Sigmoid colon (tissue), 7 donors: ENCODE results near the gene ARHGAP42. TPM values are rescaled to one million over a fixed set of nuclear protein-coding genes. Genes with fewer than 3 reads are reported as not detected.

ENCODE experiments used
- DNase-seq: peaks from one replicate; pipeline ENCODE4 v3.0.0-alpha.2; 2019
- H3K27ac ChIP-seq, 4 donors: fragments of 200-600 bp; sonication (generic); one replicate each; pipeline ENCODE4 v1.5.1; 2016 to 2019; ENCODE audit warnings: mild to moderate bottlenecking in 1 of 4
- H3K27me3 ChIP-seq, 3 donors: fragments of 200-600 bp; sonication (generic); one replicate each; pipeline ENCODE4 v1.5.1; 2019; ENCODE audit warnings: mild to moderate bottlenecking in 1 of 3
- H3K36me3 ChIP-seq, 4 donors: fragments of 200-600 bp; sonication (generic); one replicate each; pipeline ENCODE4 v1.5.1; 2016 to 2019
- H3K4me1 ChIP-seq, 4 donors: fragments of 200-600 bp; sonication (generic); one replicate each; pipeline ENCODE4 v1.5.1; 2017 to 2019
- H3K4me3 ChIP-seq, 4 donors: fragments of 200-600 bp; sonication (generic); one replicate each; pipeline ENCODE4 v1.5.1; 2017 to 2019; ENCODE audit warnings: mild to moderate bottlenecking in 2 of 4, moderate library complexity in 1 of 4
- H3K9me3 ChIP-seq, 4 donors: fragments of 200-600 bp in 3 of 4; sonication (generic) in 3 of 4; one replicate each; pipeline versions ENCODE4 v1.5.1 to v1.6.1; 2013 to 2019
- EP300 ChIP-seq, 4 donors: sonication (generic); formaldehyde crosslinking; IDR thresholded peaks; one replicate each; pipeline ENCODE4 v1.6.1; 2017; ENCODE audit warnings: antibody characterized with exemption in 4 of 4
- POLR2A ChIP-seq, 2 donors: fragments of 450-650 bp; IDR thresholded peaks; one replicate each; pipeline ENCODE4 v1.6.1; 2016; ENCODE audit warnings: antibody characterized with exemption in 2 of 2, mild to moderate bottlenecking in 2 of 2, moderate library complexity in 2 of 2
- POLR2AphosphoS5 ChIP-seq, 4 donors: sonication (generic); formaldehyde crosslinking; IDR thresholded peaks; one replicate each; pipeline ENCODE4 v1.6.1; 2017; ENCODE audit warnings: antibody characterized with exemption in 4 of 4
- WGBS, 2 donors: extraction: QIAGEN DNeasy Blood & Tissue Kit; methylation state at CpG; one replicate each; pipeline ENCODE4 v1.1.7; 2013; 5-methylcytosine and 5-hydroxymethylcytosine counted together
- intact Hi-C: fragments of 100-400 bp; cut with DNase I; formaldehyde crosslinking; loops from one replicate; pipeline ENCODE4 v1.15.1; 2023
- polyA plus RNA-seq, 3 donors: library from polyadenylated mRNA; stranded (reverse); fragments of 200-250 nt; gene quantifications; one replicate each; pipeline ENCODE4 v1.2.3, GENCODE V29; 2013
- total RNA-seq, 4 donors: library from RNA; depleted of rRNA; stranded (reverse); fragments of >200 nt; gene quantifications; one replicate each; pipeline ENCODE4 v1.1.0, GENCODE V29; 2016
- TF ChIP-seq, protein P1 (sequence below), 4 experiments: fragments of 450-650 bp in 3 of 4; fragments of 200-600 bp in 1 of 4; IDR thresholded peaks; one replicate each; pipeline ENCODE4 v1.5.1; 2016 to 2019; ENCODE audit warnings: antibody characterized with exemption in 4 of 4, mild to moderate bottlenecking in 3 of 4, moderate library complexity in 2 of 4
- donor health status: healthy with polysubstance abuse.
- donor health status: Bipolar disorder and iron deficiency.
- donor health status: healthy.

Gene ARHGAP42
- total and polyA plus RNA-seq, 7 donors = 4.2 to 16.9 (median 6.4) TPM

DNA sequence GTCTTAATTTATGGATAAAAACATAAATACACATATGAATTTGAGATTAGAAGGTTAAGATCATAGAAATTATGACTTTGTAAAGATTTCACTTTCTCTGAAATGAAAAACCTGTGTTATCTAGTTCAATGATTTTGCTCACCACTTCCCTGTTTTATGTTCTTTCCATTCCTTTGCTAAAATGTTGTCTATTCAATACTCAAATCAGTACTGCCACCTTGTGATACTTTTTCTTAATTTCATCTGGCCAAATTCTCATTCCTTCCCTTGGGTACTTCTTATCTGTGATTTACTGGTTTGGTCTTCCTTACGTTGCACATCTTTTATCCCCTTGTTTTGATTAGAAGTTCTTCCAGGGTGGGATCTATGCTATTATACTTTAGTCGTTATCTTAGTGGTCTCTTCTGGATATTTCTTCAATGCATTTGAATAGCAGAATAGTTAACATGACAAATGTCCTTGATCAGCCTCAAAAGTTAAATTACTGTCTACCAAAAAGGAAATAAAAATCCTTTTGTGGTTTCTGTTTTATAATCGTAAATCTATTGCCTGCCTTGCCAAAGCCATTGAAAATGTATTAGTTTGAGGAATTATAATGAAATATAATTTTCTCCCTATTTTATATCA, 245.5 kb downstream of the ARHGAP42 start:
- no peaks in the 10 kb centered on the region for H3K36me3 ChIP-seq
- H3K27me3 ChIP-seq = no peaks in the 10 kb centered on the region
- no peak overlapping the region for H3K27ac ChIP-seq
- intact Hi-C loops = loop anchor here (5.0 kb wide), 1 partner anchor 245 kb away; the partner anchor contains the start of gene ARHGAP42
- no peak for DNase-seq
- no peak overlapping the region for H3K4me3 ChIP-seq
- TF ChIP-seq, protein P1, sequence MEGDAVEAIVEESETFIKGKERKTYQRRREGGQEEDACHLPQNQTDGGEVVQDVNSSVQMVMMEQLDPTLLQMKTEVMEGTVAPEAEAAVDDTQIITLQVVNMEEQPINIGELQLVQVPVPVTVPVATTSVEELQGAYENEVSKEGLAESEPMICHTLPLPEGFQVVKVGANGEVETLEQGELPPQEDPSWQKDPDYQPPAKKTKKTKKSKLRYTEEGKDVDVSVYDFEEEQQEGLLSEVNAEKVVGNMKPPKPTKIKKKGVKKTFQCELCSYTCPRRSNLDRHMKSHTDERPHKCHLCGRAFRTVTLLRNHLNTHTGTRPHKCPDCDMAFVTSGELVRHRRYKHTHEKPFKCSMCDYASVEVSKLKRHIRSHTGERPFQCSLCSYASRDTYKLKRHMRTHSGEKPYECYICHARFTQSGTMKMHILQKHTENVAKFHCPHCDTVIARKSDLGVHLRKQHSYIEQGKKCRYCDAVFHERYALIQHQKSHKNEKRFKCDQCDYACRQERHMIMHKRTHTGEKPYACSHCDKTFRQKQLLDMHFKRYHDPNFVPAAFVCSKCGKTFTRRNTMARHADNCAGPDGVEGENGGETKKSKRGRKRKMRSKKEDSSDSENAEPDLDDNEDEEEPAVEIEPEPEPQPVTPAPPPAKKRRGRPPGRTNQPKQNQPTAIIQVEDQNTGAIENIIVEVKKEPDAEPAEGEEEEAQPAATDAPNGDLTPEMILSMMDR (IDR thresholded peaks at IDR 0.05) = no peak
- TF ChIP-seq EP300 (IDR thresholded peaks at IDR 0.05) (no peak), POLR2A (IDR thresholded peaks at IDR 0.05) (no peak), POLR2AphosphoS5 (IDR thresholded peaks at IDR 0.05) (no peak)
- no peaks in the 10 kb centered on the region for H3K9me3 ChIP-seq
- H3K4me1 ChIP-seq = peaks cover 0 to 5% (median 0%) of the 10 kb centered on the region in 4 donors
- WGBS, 2 donors = 41% methylated on average over 3 of the region's 3 CpGs

DNA sequence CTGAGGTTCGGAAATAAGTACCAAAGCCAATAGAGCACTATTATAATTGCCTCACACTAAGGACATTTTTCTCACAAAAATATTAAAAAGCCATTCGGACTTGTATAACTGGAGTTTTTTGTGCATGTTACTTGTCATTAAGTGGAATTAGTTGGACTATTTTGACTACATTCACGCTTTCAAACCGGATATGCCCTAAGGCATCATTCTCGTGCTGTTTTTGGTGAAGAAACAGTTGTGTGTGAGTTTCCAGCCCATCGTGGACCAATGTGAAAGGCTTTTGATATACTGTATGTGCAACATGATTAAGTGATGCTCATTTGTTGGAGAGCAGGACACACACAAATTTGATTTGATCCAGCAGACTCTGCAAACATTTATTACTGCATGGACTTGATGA, 249.7 kb downstream of the ARHGAP42 start:
- TF ChIP-seq POLR2AphosphoS5 (IDR thresholded peaks at IDR 0.05) = no peak
- TF ChIP-seq POLR2A (IDR thresholded peaks at IDR 0.05) = no peak
- TF ChIP-seq, protein P1 (IDR thresholded peaks at IDR 0.05) = no peak
- TF ChIP-seq EP300 (IDR thresholded peaks at IDR 0.05) = no peak
- intact Hi-C loops = no loop called here
- Histone ChIP-seq H3K9me3 (no peaks in the 10 kb centered on the region), H3K27ac (no peak overlapping the region), H3K4me1 (no peaks in the 10 kb centered on the region), H3K36me3 (no peaks in the 10 kb centered on the region), H3K4me3 (no peak overlapping the region), H3K27me3 (no peaks in the 10 kb centered on the region)
- DNase-seq = no peak
- WGBS, 2 donors = 85 to 87% methylated on average over 6 of the region's 6 CpGs

DNA sequence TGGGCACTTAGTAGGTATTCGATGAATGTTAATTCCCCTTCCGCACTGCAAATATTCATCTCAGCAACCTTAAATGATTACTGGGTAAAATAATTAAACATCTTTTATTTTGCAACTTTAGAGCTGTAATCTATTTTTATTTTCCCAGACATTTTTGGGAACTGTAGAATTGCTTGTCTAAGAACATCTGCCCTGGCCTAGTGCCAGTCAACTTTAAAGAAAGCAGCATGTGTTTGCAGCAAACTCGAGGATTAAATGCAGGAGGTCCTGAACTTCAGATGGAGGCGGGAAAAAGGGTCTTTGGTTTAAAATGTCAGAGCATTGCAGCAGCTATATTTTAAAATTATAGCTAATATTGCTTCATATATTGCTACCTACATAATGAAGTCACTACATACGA, 252.5 kb downstream of the ARHGAP42 start:
- intact Hi-C loops = no loop called here
- no peaks in the 10 kb centered on the region for H3K36me3 ChIP-seq
- WGBS, 2 donors = 57 to 60% methylated on average over 5 of the region's 5 CpGs
- no peak overlapping the region for H3K4me3 ChIP-seq
- TF ChIP-seq POLR2AphosphoS5 (IDR thresholded peaks at IDR 0.05) (no peak), POLR2A (IDR thresholded peaks at IDR 0.05) (no peak), EP300 (IDR thresholded peaks at IDR 0.05) (no peak)
- TF ChIP-seq, protein P1 (IDR thresholded peaks at IDR 0.05) = no peak
- H3K9me3 ChIP-seq = no peaks in the 10 kb centered on the region
- H3K27ac ChIP-seq = no peak overlapping the region
- no peaks in the 10 kb centered on the region for H3K27me3 ChIP-seq
- peaks cover 0 to 4% (median 0%) of the 10 kb centered on the region in 4 donors for H3K4me1 ChIP-seq
- DNase-seq = no peak

DNA sequence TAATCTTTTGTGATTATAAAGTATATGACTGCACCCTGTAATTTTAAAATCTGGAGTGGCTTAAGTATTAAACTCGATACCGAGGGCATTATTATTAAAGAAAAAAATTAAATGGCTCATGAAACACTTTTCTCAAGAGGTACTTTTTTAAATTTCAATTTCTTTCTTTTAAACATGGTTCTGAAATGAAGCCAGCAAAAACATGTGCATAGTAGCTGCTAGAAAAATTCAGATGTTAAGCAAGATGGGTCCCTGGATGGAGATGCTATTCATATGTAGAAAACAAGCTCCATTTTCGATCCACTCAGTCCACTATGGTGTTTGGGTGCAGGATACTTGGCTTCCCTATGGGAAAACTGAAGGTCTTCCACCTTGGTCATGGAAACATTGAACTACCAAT, 253.0 kb downstream of the ARHGAP42 start:
- Histone ChIP-seq H3K4me3 (no peak overlapping the region), H3K9me3 (no peaks in the 10 kb centered on the region), H3K27me3 (no peaks in the 10 kb centered on the region), H3K4me1 (peaks cover 0 to 4% (median 0%) of the 10 kb centered on the region in 4 donors), H3K27ac (no peak overlapping the region), H3K36me3 (no peaks in the 10 kb centered on the region)
- TF ChIP-seq POLR2A (IDR thresholded peaks at IDR 0.05) (no peak), EP300 (IDR thresholded peaks at IDR 0.05) (no peak), POLR2AphosphoS5 (IDR thresholded peaks at IDR 0.05) (no peak)
- TF ChIP-seq, protein P1 (IDR thresholded peaks at IDR 0.05) = no peak
- 90 to 94% methylated on average over 3 of the region's 3 CpGs for WGBS, 2 donors
- no peak for DNase-seq
- intact Hi-C loops = no loop called here

DNA sequence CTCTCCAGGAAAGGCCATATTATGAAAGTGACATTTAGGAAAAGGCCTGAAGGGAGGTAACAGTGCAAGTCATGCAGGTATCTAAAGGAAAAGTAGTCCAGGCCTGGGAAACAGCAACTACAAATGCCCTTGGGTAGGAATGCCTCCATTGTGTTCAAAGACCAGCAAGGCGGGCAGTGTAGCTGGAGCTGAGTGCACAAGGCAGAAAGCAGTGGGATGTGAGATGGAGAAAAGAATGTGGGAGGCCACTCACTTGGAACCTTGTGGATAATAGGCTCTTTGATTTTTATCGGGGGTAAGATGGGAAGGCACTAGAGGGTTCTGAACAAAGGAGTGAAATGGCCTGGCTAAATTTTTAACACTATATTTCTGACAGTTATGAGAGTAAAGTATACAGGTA, 253.9 kb downstream of the ARHGAP42 start:
- no peaks in the 10 kb centered on the region for H3K27me3 ChIP-seq
- no peaks in the 10 kb centered on the region for H3K9me3 ChIP-seq
- intact Hi-C loops = no loop called here
- peaks cover 0 to 4% (median 0%) of the 10 kb centered on the region in 4 donors for H3K4me1 ChIP-seq
- DNase-seq = no peak
- TF ChIP-seq POLR2A (IDR thresholded peaks at IDR 0.05) = no peak
- TF ChIP-seq EP300 (IDR thresholded peaks at IDR 0.05) = no peak
- no peak for TF ChIP-seq POLR2AphosphoS5 (IDR thresholded peaks at IDR 0.05)
- TF ChIP-seq, protein P1 (IDR thresholded peaks at IDR 0.05) = no peak
- 88 to 94% methylated on average over 2 of the region's 2 CpGs for WGBS, 2 donors
- H3K36me3 ChIP-seq = no peaks in the 10 kb centered on the region
- H3K27ac ChIP-seq = no peak overlapping the region
- no peak overlapping the region for H3K4me3 ChIP-seq
